GM21367 (cell line): ENCODE measurements around the gene COG2.
"Not testable (repeated sequence)": the region's sequence is repeated elsewhere in the genome, so short reads cannot be mapped to it uniquely, and the experiment has no call there.

Experiments
- ATAC-seq: cut with Tn5 transposase; IDR thresholded peaks from one replicate; pipeline ENCODE4 v1.9.1; 2021; ENCODE audit not compliant: unreplicated experiment

Gene COG2

DNA sequence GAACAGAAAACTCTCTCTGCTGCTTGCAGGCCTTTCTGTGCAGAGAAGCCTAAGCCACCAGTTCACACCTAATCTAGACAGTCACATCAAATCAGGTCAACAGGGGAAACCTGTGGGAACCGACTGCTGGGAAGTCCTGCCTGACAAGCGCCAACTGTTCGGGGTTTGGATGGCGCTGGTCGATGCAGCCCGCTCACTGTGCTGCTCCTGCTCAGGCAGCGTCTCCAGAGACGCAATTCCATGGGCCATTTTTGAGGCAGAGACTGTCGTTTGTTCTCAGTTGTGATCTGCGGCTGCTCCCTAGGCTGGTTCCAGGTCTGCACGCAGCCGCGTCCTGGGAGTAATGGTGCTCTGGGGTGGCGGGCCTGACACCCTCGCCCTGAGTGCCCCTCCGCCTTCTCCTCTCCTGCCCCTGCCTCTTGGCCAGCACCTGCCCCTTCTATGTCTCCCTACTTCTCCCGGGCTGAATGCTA is 70.2 kb downstream of the COG2 start:
- ATAC-seq, result no peak

DNA sequence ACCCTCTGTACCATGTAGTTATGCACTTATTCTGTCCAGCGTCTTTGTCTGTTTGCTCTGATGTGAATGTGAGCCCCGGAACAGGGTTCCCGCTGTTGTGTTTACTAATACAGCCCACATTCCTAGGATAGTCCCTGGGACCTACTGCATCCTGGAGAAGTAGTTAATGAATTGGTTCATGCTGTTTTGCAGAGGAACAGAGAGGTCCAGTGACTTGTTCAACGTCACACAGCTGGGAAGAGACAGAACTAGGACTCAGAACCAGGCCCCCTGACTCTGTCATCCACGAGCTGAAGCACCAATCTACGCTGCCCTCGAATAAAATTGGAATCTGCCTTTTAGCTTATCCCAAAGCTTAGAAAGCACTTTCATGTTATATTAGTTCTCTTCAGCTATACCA is 70.9 kb downstream of the COG2 start:
- ATAC-seq, result no peak

DNA sequence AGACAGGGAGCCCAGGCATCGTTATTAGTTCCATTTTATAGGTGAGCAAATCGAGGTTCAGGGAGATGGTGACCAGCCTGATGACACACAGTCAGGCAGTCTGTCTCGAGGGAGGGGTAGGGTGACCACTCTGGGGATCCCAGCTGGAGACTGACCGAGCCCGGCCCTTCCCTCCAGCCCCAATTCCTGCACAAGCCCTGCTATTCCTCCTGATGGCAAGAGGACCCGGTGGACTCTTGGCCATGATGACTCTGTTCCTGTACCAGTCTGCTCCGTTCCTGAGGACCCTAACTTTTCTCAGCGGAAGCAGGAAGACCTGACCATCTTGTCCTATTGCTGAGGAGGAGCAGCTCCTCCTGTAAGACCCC is 71.2 kb downstream of the COG2 start:
- no peak for ATAC-seq

DNA sequence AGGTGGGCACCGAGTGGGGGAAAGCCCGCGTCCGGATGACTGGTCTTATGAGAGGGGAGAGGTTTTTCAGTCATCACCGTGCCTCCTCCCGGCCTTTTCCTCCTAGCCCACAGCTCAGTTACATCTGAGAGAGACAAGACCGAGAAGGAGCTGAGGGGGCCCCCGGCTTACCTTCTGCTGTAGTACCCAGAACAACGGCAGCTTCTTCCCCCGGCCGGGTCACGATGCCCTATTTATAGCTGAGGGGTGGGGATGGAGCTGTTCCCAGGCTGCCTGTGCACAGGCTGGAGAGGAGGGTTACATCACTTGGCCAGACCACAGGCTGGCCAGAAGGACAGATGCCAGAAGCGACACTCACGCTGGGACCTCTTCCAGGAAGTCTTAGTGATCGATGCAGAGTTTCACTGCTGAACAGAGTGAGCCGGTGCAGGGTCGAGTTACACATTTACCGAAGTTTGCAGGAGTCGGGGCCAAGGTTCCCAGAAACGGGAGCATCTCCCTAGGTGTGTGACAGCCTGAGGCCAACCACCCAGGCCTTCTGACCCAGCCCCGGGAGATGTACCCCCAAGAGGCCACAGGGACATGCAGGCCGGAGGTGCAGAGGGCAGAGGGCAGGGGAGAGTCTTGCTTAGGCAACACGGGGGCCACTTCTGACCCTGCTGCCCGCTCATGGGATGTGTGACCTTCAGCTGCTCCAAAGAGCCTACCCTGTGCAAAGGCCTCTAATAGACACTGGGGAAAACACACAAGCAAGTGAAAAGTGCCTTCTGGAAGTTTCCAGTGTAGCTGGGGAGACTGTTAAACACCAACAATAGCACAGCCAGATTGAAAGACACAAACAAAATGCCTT is 71.9 kb downstream of the COG2 start, which contains the start of gene AGT:
Gene AGT (minus strand): TSS at position 208 of the 850 bp plus-strand sequence. CDS start 3,299 bp downstream, outside the sequence.
- ATAC-seq, result no peak

DNA sequence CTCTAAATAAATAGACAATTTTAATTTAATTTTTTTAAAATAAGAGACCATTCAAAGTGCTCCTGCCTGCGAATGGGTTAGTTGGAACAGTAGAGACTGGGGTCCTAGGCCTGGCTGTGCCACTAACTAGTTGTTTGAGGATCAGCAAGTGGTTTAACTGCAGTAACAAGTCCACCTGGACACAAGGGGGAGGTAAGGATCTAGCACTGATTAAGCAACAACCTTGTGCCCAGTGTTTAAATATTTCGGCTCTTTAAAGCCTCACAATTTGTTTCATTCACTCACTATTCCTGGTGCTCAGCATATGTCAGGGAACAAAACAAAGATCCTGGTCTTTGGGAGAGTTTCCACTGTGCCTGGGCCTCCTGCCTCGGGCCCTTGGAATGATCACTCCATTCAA is 73.2 kb downstream of the COG2 start:
- ATAC-seq, result no peak

DNA sequence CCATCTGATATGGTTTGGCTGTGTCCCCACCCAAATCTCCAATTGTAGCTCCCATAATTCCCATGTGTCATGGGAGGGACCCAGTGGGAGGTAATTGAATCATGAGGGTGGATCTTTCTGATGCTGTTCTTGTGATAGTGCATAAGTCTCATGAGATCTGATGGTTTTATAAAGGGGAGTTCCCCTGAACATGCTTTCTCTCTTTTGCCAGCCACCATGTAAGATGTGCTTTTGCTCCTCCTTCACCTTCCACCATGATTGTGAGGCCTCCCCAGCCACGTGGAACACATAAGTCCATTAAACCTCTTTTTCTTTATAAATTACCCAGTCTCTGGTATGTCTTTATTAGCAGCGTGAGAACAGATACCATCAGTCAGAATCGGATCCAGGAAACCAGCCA is 74.2 kb downstream of the COG2 start:
- ATAC-seq, result not testable (repeated sequence)

DNA sequence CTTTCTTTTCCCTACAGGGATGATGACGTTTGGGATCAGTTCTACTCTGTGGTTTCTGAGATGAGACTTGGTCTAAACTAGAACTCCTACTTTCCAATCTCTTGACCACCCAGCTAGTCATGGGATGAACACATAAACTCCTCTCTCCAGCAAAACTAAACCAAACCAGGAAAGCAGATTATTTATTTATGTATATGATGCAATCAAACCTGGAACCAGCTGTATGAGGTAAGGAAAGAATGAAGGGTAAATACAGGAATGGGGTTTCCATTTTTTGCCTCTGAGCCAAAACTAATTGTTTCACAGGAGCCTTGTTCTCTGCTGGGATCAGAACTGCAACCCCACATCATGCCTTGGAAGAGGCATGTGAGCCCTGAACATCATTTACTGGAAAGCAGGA is 75.0 kb downstream of the COG2 start:
- ATAC-seq, result no peak

DNA sequence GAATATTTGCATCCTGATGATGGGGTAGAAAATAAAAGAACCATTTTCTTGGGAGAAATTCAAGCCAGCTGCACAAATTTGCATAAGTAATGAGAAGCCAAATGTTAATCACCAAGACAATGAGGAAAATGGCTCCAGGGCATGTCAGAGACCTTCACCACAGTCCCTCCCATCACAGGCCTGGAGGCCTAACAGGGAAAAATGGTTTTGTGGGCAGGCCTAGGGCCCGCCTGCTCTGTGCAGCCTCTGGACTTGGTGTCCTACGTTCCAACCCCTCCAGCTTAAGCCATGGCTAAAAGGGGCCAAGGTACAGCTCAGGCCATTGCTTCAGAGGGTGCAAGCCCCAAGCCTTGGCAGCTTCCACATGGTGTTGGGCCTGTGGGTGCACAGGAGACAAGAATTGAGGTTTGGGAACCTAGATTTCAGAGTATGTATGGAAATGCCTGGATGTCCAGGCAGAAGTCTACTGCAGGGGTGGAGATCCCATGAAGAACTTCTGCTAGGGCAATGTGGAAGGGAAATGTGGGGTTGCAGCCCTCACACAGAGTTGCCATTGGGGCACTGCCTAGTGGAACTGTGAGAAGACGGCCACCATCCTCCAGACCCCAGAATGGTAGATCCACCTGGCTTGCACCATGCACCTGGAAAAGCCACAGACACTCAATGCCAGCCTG is 79.7 kb downstream of the COG2 start:
- not testable (repeated sequence) for ATAC-seq

DNA sequence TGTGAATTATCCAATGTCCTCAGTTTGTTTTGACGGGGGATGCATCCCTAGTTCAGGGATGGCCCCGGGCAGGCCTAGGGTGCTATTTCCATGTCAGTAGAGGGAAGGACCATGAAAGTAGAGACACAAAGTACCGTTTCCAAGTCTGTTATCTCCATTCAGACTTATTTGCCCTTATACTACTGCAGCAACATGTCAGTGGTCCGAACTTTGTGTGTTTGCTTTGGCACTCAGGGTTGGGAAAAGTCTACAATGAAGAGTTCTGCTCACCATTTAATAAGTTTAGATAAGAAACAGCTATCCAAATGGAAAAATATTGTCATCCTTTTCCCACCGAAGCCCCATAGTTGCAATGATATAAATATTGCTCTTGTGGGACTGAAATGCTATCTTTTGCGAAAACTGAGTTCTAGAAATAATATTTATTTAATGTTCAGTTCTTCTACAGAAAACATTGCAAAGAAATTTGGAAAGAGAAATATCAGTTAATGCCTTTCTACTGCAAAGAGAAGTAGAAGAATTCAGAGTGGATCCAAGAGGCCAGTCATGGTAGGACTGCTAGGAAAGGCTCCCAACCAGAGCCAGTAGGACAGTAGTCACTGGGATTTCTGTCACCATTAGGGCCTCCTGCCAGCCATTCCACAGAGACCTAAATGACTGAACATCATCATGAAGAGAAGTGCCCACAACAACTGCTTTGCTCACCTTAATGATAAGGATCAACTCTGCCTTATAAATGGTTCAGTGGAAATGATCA is 83.2 kb downstream of the COG2 start:
- ATAC-seq, result no peak

DNA sequence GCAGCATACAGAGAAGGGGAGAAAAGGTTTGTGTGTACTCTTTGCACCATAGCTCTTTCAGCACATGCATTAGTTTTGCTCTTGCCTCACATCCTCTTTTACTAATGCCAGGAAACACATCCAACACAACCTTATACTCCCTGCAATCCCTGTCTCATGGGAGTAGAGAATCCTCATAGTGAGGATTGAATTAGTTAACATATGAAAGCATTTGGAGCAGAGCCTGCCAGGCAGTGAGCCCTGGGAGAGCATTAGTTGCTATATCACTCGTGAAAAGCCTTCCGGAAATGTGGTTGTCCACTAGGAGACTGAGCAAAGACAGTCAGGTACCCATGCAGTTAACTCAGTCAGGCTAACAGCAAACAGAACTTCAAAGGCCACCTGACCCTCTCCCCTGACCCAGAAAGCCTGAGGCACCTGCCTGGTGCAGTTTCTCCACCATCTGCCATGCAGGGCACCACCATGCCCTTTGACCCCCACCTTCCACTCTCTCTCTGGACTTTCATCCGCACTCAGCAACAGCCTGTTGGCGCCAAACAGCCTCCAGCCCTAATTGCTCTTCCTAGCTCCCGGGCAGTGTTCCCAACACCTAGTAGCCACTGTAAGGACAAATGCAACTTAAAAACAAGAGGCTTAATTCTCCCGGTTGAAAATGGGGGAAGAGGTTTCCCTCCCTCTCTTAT is 86.6 kb downstream of the COG2 start:
- no peak for ATAC-seq

DNA sequence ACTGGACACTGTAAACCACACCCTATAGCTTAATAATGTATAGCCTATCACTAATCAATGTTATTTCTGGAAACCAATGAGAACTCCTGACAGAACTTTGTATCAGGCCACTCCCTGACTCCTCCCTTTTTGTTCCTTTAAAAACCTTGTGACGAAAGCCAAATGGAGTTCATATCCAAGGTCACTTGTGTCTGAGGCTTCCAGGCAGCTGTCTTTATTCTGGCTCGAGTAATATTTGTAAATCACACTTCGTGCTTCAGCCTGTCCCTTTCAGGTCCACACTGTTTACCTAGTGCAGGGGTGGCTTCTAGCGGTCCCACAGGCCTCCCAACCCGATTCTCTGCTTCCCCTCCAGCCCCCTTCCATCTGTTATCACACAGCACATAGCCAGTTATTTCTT is 88.7 kb downstream of the COG2 start:
- ATAC-seq, result no peak

DNA sequence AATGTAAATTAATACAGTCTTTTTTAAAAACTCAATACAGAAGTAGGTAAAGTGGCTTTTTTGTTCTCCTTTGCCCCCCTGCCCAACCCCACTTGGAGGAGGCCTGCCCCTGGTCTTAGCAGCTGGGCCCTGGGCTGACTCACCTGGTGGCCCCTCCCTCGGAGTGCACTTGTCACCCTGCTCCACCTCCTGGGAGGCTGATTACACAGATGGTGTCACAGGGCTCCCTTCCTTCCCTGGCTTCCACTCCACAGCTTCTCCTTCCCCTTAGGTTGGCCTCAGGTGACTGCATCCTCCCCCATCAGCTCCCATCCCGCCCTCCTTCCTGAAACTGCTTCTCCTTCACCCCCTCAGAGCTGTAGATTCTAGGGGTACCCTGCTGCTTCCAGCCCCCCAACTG is 93.2 kb downstream of the COG2 start:
- ATAC-seq, result no peak

DNA sequence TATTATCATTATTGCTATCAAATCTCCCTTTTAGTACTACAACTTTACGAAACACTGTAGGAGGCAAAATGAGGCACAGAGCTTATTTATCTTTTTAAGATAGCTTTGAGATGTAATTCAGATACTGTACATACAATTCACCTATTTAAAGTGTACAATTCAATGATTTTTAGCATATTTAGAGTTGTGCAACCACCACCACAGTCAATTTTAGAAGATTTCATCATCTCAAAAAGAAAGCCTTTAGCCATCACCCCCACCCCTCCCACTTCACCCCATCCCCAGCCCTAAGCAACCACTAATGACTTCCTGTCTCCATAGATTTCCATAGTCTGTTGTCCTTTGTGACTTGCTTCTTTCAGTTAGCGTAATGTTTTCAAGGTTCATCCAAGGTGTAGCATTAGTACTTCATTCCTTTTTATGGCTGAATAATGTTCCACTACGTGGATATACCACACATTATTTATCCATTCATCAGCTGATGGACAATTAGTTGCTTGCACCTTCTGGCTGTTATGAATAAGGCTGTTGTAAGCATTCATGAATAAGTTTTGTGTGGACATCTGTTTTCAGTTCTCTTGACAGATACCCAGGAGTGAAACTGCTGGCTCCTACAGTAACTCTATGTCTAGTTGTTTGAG is 95.5 kb downstream of the COG2 start:
- ATAC-seq, result no peak

DNA sequence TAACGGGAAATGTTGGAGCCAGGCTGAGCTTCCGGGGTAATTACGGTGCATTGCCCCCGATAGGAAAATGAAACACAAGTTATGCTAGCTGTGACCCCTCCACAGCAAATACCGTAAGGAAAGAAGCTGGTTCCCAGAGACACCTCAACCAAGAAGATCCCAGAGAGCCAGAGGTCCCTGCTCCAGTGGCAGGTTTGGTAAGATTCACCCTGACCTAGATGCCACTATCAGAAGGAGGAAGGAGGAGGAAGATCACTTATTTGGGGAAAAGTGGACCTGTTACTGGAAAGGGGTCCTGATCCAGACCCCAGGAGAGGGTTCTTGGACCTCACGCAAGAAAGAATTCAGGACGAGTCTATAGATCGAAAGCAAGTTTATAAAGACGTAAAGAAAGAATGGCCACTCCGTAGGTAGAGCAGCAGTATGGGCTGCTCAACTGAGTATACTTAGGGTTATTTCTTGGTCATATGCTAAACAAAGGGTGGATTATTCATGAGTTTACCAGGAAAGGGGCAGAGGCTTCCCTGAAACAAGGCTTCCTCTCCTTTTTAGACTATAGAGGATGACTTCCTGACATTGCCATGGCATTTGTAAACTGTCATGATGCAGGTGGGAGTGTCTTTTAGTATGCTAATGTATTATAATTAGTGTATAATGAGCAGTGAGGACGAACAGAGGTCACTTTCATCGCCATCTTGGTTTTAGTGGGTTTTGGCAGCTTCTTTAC is 97.4 kb downstream of the COG2 start:
- ATAC-seq, result no peak
